Nephron progenitor cell (in vitro differentiated cells): Measurements from ENCODE around the gene IRF2BP2.

ENCODE experiments used
- DNase-seq: peaks from one replicate; pipeline ENCODE4 v3.0.0; 2021
- H3K27ac Mint-ChIP-seq: 2 replicates; pipeline ENCODE4 v1.8.0; 2021; ENCODE audit warnings: mild to moderate bottlenecking, moderate library complexity, mixed read lengths
- H3K27me3 Mint-ChIP-seq: 2 replicates; pipeline ENCODE4 v1.8.0; 2021; ENCODE audit warnings: mild to moderate bottlenecking, low read depth, mixed read lengths; ENCODE audit not compliant: poor library complexity
- H3K36me3 Mint-ChIP-seq: 2 replicates; pipeline ENCODE4 v1.8.0; 2021; ENCODE audit warnings: low read depth, mixed read lengths
- H3K4me1 Mint-ChIP-seq: 2 replicates; pipeline ENCODE4 v1.8.0; 2021; ENCODE audit warnings: mixed read lengths
- H3K4me3 Mint-ChIP-seq: 2 replicates; pipeline ENCODE4 v1.8.0; 2021; ENCODE audit warnings: mild to moderate bottlenecking, moderate library complexity, mixed read lengths
- H3K9me3 Mint-ChIP-seq: 2 replicates; pipeline ENCODE4 v1.8.0; 2021; ENCODE audit warnings: mild to moderate bottlenecking, moderate library complexity, mixed read lengths
- TF ChIP-seq, protein P1 (sequence below): fragments of 200-600 bp; sonication (generic); IDR thresholded peaks from 2 replicates; pipeline ENCODE4 v1.5.0; 2021; ENCODE audit warnings: antibody characterized with exemption

Gene IRF2BP2

DNA sequence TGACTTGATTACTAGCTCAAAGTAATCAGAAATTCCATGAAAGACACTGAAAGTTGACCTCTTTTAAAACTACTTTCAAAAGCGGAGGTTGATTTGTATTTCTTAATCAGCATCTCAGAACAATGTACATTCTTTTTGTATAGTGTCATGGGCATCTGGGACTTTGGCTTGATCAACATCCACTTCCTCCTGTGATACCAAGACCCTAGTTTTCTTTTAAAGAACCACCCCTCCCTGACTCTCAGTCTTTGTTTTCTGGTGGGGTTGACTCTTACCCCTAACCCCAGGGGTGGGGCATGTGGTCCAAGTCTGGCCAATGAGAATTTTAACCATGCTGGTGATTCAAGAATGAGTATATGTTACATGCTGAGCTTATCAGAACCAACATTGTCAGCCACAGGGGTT lies 21.7 kb upstream of the IRF2BP2 start:
- no peak for DNase-seq
- no peaks in the 10 kb centered on the region for H3K4me1 Mint-ChIP-seq
- H3K36me3 Mint-ChIP-seq, result no peaks in the 10 kb centered on the region
- TF ChIP-seq, protein P1, sequence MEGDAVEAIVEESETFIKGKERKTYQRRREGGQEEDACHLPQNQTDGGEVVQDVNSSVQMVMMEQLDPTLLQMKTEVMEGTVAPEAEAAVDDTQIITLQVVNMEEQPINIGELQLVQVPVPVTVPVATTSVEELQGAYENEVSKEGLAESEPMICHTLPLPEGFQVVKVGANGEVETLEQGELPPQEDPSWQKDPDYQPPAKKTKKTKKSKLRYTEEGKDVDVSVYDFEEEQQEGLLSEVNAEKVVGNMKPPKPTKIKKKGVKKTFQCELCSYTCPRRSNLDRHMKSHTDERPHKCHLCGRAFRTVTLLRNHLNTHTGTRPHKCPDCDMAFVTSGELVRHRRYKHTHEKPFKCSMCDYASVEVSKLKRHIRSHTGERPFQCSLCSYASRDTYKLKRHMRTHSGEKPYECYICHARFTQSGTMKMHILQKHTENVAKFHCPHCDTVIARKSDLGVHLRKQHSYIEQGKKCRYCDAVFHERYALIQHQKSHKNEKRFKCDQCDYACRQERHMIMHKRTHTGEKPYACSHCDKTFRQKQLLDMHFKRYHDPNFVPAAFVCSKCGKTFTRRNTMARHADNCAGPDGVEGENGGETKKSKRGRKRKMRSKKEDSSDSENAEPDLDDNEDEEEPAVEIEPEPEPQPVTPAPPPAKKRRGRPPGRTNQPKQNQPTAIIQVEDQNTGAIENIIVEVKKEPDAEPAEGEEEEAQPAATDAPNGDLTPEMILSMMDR, result no peak
- H3K27me3 Mint-ChIP-seq, result peaks cover 9% of the 10 kb centered on the region
- no peak overlapping the region for H3K27ac Mint-ChIP-seq
- no peaks in the 10 kb centered on the region for H3K9me3 Mint-ChIP-seq
- H3K4me3 Mint-ChIP-seq, result no peak overlapping the region

DNA sequence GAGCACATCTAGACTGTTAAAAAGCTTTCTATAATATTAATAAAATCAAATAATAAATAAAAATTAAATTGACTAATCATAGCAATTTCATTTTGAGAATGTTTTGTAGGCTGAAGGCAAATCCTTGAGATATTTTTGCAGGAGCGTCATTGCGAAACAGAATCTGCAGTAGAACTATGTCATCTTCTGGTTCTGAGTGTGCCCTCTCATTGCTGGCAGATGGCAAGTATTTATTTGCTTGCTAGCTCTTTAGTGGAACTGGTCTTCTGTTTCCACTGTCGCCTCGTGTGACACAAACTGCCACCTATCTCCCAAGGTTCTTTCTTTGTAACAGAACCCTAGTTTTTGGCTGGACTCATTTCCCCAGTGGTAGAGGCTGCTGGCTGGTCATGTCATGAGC lies 19.0 kb upstream of the IRF2BP2 start:
- Mint-ChIP-seq H3K27ac (no peak overlapping the region), H3K36me3 (no peaks in the 10 kb centered on the region)

DNA sequence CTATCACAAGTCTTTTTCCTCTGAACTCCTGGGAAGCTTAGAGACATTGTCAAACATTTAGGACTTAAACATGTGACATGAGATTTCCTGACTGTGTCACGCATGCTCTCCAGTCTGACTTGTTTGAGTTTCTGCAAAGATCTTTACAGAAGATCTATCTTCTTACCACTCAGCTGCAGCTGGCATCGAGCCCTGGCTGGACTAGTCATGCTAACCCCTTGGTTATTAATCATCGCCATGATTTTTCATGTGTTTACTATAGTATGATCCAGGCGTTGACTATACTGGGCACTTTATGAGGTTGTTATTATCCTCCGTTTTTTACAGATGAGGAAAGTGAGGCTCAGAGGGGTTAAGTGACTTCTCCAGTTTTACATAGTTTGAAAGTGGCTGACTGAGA lies 18.1 kb upstream of the IRF2BP2 start:
- Mint-ChIP-seq H3K4me3 (no peak overlapping the region), H3K36me3 (no peaks in the 10 kb centered on the region), H3K4me1 (peaks cover 21% of the 10 kb centered on the region), H3K9me3 (no peaks in the 10 kb centered on the region), H3K27ac (no peak overlapping the region), H3K27me3 (peaks cover 5% of the 10 kb centered on the region)
- no peak for DNase-seq
- TF ChIP-seq, protein P1, result no peak

More for the DNA sequence above, 19.0 kb upstream of the IRF2BP2 start:
- H3K9me3 Mint-ChIP-seq, result no peaks in the 10 kb centered on the region
- H3K4me1 Mint-ChIP-seq, result peaks cover 12% of the 10 kb centered on the region
- H3K4me3 Mint-ChIP-seq, result no peak overlapping the region
- TF ChIP-seq, protein P1, result no peak
- peaks cover 5% of the 10 kb centered on the region for H3K27me3 Mint-ChIP-seq
- DNase-seq, result no peak

DNA sequence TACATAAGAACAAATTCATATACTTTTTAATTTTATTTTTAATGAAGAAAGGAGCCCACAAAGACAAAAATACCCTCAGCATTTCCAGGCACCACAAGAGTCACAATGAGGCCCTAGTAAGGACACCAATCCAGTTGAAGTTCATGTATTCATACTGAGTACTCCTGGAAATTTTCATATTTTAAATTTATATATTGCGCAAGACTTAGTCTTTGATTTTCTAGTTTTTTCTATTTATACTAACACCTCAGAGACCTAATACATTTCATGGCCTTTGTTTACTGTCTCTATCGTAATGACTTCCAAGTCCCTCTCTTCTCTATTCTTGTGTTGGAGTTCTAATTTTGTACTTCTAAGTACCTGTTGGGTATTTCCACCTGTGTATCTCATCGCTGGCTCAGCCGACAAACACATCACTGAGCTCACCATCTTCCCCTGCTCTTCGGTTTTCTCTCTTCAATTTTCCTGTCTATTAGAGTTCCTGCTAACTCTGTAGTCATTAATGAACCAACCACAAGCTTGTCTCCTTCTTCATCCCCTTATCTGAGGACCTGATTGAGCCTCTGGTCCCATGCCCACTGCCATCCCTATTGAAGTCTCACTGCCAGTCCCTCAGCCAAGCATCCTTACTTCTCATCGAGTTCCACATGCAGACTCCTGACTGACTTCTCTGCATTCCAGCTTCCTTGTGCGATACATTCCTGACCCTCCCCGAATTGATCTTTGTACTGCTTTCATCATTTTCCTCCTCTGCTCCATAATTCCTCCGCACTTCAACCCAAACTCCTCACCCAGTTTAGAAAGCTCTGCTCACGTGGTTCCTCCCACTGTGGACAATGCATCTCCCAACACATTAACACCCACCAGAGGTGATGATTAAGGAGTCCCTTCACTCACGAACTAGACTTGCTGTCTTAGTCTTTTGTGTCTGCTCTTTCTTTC lies 17.3 kb upstream of the IRF2BP2 start:
- DNase-seq, result no peak

DNA sequence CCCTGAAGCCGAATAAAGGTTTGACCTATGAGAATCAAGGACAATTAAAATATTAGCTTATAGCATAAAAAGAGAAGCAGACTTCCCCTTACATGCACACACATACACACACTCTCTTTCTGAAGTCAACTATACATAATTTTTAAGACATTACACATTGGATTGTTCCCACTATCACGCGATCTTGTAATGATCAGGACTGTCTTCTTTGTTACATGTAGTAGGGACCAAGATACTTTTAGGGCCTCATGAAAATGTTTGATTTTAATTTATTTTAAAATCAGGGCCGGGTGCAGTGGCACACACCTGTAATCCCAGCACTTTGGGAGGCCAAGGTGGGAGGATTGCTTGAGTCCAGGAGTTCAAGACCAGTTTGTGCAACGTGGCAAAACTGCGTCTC lies 16.4 kb upstream of the IRF2BP2 start:
- TF ChIP-seq, protein P1, result no peak
- Mint-ChIP-seq H3K9me3 (no peaks in the 10 kb centered on the region), H3K4me3 (no peak overlapping the region), H3K4me1 (peaks cover 36% of the 10 kb centered on the region), H3K27me3 (peaks cover 8% of the 10 kb centered on the region), H3K36me3 (no peaks in the 10 kb centered on the region), H3K27ac (no peak overlapping the region)
- no peak for DNase-seq

More for the DNA sequence above, 17.3 kb upstream of the IRF2BP2 start:
- no peak overlapping the region for H3K27ac Mint-ChIP-seq
- no peak overlapping the region for H3K4me3 Mint-ChIP-seq
- H3K4me1 Mint-ChIP-seq, result peaks cover 27% of the 10 kb centered on the region
- no peaks in the 10 kb centered on the region for H3K9me3 Mint-ChIP-seq
- H3K27me3 Mint-ChIP-seq, result peaks cover 8% of the 10 kb centered on the region
- no peaks in the 10 kb centered on the region for H3K36me3 Mint-ChIP-seq
- TF ChIP-seq, protein P1, result no peak

DNA sequence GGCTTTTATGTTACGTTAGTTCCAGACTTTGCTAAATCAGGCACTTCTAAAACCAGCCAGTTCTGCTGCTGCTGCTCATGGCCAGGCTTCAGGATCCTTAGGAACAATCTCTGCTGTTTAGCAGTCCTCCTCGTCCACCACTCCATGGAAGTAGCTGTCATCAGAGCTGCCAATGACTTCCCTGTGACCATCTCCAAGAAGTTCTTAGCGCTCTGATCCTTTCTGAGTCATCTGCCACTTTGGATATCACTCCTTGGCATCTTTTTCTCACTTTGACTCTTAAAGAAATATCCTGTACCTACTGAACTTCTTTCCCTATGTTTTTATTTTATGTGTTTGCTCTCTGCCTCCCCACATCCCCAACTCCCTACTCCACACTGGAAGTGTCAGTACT lies 14.7 kb upstream of the IRF2BP2 start:
- H3K27ac Mint-ChIP-seq, result no peak overlapping the region
- no peak for DNase-seq
- no peak overlapping the region for H3K4me3 Mint-ChIP-seq
- TF ChIP-seq, protein P1, result no peak
- no peaks in the 10 kb centered on the region for H3K9me3 Mint-ChIP-seq
- peaks cover 6% of the 10 kb centered on the region for H3K27me3 Mint-ChIP-seq
- H3K36me3 Mint-ChIP-seq, result no peaks in the 10 kb centered on the region
- H3K4me1 Mint-ChIP-seq, result peaks cover 50% of the 10 kb centered on the region
